Thyroid gland (tissue), 4 donors: ENCODE data around the gene CLEC18C.

Source experiments
- POLR2A ChIP-seq, 2 donors: fragments of 450-650 bp; IDR thresholded peaks; one replicate each; pipeline ENCODE4 v1.6.1; 2017; ENCODE audit warnings: antibody characterized with exemption in 2 of 2, mild to moderate bottlenecking in 2 of 2, moderate library complexity in 1 of 2
- TF ChIP-seq, protein P1 (sequence below), 6 experiments: fragments of 200-600 bp in 3 of 6; fragments of 450-650 bp in 3 of 6; sonication (generic) in 3 of 6; IDR thresholded peaks; one replicate each; pipeline ENCODE4 v1.5.1; 2016 to 2019; ENCODE audit warnings: antibody characterized with exemption in 6 of 6, mild to moderate bottlenecking in 2 of 6, inconsistent platforms in 1 of 6, moderate library complexity in 1 of 6

GRCh38 chr16:70160821-70161220 lies 12.8 kb upstream of the CLEC18C start:
- TF ChIP-seq, protein P1, sequence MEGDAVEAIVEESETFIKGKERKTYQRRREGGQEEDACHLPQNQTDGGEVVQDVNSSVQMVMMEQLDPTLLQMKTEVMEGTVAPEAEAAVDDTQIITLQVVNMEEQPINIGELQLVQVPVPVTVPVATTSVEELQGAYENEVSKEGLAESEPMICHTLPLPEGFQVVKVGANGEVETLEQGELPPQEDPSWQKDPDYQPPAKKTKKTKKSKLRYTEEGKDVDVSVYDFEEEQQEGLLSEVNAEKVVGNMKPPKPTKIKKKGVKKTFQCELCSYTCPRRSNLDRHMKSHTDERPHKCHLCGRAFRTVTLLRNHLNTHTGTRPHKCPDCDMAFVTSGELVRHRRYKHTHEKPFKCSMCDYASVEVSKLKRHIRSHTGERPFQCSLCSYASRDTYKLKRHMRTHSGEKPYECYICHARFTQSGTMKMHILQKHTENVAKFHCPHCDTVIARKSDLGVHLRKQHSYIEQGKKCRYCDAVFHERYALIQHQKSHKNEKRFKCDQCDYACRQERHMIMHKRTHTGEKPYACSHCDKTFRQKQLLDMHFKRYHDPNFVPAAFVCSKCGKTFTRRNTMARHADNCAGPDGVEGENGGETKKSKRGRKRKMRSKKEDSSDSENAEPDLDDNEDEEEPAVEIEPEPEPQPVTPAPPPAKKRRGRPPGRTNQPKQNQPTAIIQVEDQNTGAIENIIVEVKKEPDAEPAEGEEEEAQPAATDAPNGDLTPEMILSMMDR (IDR thresholded peaks at IDR 0.05) = no peak
- TF ChIP-seq POLR2A (IDR thresholded peaks at IDR 0.05) = no peak
